HEK293 (cell line): Measurements from ENCODE around the gene TEC.

Source experiments
- CTCF ChIA-PET: fragments of 350-600 bp; formaldehyde crosslinking; extraction: SDS; loops from one replicate; lab custom pipeline; 2021; ENCODE audit warnings: antibody characterized with exemption; lab: Yijun Ruan, JAX
- POLR2A ChIA-PET: fragments of 300-600 bp; formaldehyde crosslinking; extraction: SDS; loops from one replicate; lab custom pipeline; 2020; ENCODE audit warnings: antibody characterized with exemption, inconsistent platforms; lab: Yijun Ruan, JAX
- H3K27ac ChIP-seq: fragments of 200-500 bp; sonication (Bioruptor generic); 2 replicates; pipeline ENCODE4 v1.5.1; 2014; ENCODE audit warnings: low read depth, low read length, control low read depth, inconsistent platforms; ENCODE audit errors: extremely low read depth
- H3K36me3 ChIP-seq, 2 experiments: fragments of 200-500 bp in 1 of 2; sonication (Bioruptor generic) in 1 of 2; 1 replicate in 1 of 2; 2 replicates in 1 of 2; pipeline ENCODE4 v1.5.1; 2014 to 2017; ENCODE audit warnings: inconsistent platforms in 2 of 2, low read length in 2 of 2; ENCODE audit not compliant: control insufficient read depth in 2 of 2, insufficient read depth in 1 of 2
- H3K4me1 ChIP-seq: fragments of 200-500 bp; sonication (Bioruptor generic); 2 replicates; pipeline ENCODE4 v1.5.1; 2014; ENCODE audit warnings: mild to moderate bottlenecking, low read length, inconsistent platforms; ENCODE audit not compliant: control insufficient read depth, insufficient read depth
- H3K4me3 ChIP-seq: 2 replicates; pipeline ENCODE4 v1.5.1; 2011; ENCODE audit warnings: low read depth, mild to moderate bottlenecking, control low read depth, low read length, moderate library complexity
- H3K9me3 ChIP-seq: fragments of 200-500 bp; sonication (Bioruptor generic); 2 replicates; pipeline ENCODE4 v1.5.1; 2014; ENCODE audit warnings: low read depth, low read length, inconsistent platforms; ENCODE audit not compliant: control insufficient read depth, insufficient read depth
- ELK4 ChIP-seq: IDR thresholded peaks from 2 replicates; pipeline ENCODE4 v1.6.1; 2011; ENCODE audit warnings: mild to moderate bottlenecking, low read depth, low read length, borderline replicate concordance
- GLIS1 ChIP-seq: fragments of 450-650 bp; formaldehyde crosslinking; IDR thresholded peaks from 2 replicates; pipeline ENCODE4 v1.5.1; 2016; ENCODE audit warnings: missing biosample characterization, missing genetic modification characterization
- GLIS2 ChIP-seq: fragments of 450-650 bp; formaldehyde crosslinking; IDR thresholded peaks from 2 replicates; pipeline ENCODE4 v1.5.1; 2016; ENCODE audit warnings: missing biosample characterization, missing genetic modification characterization
- HOXC10 ChIP-seq: sonication (generic); formaldehyde crosslinking; IDR thresholded peaks from 2 replicates; pipeline ENCODE4 v1.8.1; 2023; ENCODE audit warnings: mild to moderate bottlenecking, missing genetic modification reagents
- IKZF3 ChIP-seq: fragments of 450-650 bp; IDR thresholded peaks from 2 replicates; pipeline ENCODE4 v1.5.0; 2018; ENCODE audit warnings: missing biosample characterization, mild to moderate bottlenecking, missing genetic modification characterization, moderate library complexity
- KLF1 ChIP-seq: fragments of 450-650 bp; formaldehyde crosslinking; IDR thresholded peaks from 2 replicates; pipeline ENCODE4 v1.5.1; 2016; ENCODE audit warnings: missing biosample characterization, missing genetic modification characterization
- KLF17 ChIP-seq: fragments of 450-650 bp; formaldehyde crosslinking; IDR thresholded peaks from 2 replicates; pipeline ENCODE4 v1.5.1; 2016; ENCODE audit warnings: missing biosample characterization, missing genetic modification characterization
- OSR2 ChIP-seq: fragments of 450-650 bp; formaldehyde crosslinking; IDR thresholded peaks from 2 replicates; pipeline ENCODE4 v1.5.1; 2016; ENCODE audit warnings: missing biosample characterization, missing genetic modification characterization
- SCRT1 ChIP-seq: fragments of 450-650 bp; formaldehyde crosslinking; IDR thresholded peaks from 2 replicates; pipeline ENCODE4 v1.5.1; 2016; ENCODE audit warnings: missing biosample characterization, missing genetic modification characterization, borderline replicate concordance
- SCRT2 ChIP-seq: fragments of 450-650 bp; formaldehyde crosslinking; IDR thresholded peaks from 2 replicates; pipeline ENCODE4 v1.5.1; 2016; ENCODE audit warnings: missing biosample characterization, missing genetic modification characterization
- SP2 ChIP-seq: fragments of 450-650 bp; formaldehyde crosslinking; IDR thresholded peaks from 2 replicates; pipeline ENCODE4 v1.5.1; 2016; ENCODE audit warnings: missing biosample characterization, missing genetic modification characterization
- SP3 ChIP-seq: fragments of 450-650 bp; formaldehyde crosslinking; IDR thresholded peaks from 2 replicates; pipeline ENCODE4 v1.5.1; 2016; ENCODE audit warnings: missing biosample characterization, missing genetic modification characterization
- WT1 ChIP-seq: fragments of 450-650 bp; formaldehyde crosslinking; IDR thresholded peaks from 2 replicates; pipeline ENCODE4 v1.5.1; 2016; ENCODE audit warnings: missing biosample characterization, missing genetic modification characterization
- ZBTB11 ChIP-seq: fragments of 450-650 bp; formaldehyde crosslinking; conservative IDR thresholded peaks from 2 replicates; pipeline ENCODE4 v1.5.1; 2016; ENCODE audit warnings: low read depth, missing biosample characterization, missing genetic modification characterization
- ZEB2 ChIP-seq: fragments of 450-650 bp; formaldehyde crosslinking; IDR thresholded peaks from 2 replicates; pipeline ENCODE4 v1.5.1; 2016; ENCODE audit warnings: missing biosample characterization, missing genetic modification characterization
- ZNF133 ChIP-seq: fragments of 450-650 bp; formaldehyde crosslinking; IDR thresholded peaks from 2 replicates; pipeline ENCODE4 v1.5.1; 2016; ENCODE audit warnings: missing biosample characterization, missing genetic modification characterization
- ZNF16 ChIP-seq: fragments of 450-650 bp; formaldehyde crosslinking; IDR thresholded peaks from 2 replicates; pipeline ENCODE4 v1.5.1; 2016; ENCODE audit warnings: low read depth, missing biosample characterization, missing genetic modification characterization
- ZNF175 ChIP-seq: fragments of 450-650 bp; formaldehyde crosslinking; IDR thresholded peaks from 2 replicates; pipeline ENCODE4 v1.5.1; 2016; ENCODE audit warnings: missing biosample characterization, missing genetic modification characterization
- ZNF202 ChIP-seq: fragments of 450-650 bp; formaldehyde crosslinking; IDR thresholded peaks from 2 replicates; pipeline ENCODE4 v1.5.1; 2016; ENCODE audit warnings: missing biosample characterization, missing genetic modification characterization, borderline replicate concordance
- ZNF280C ChIP-seq: fragments of 450-650 bp; formaldehyde crosslinking; IDR thresholded peaks from 2 replicates; pipeline ENCODE4 v1.5.1; 2016; ENCODE audit warnings: missing biosample characterization, missing genetic modification characterization
- ZNF324 ChIP-seq: fragments of 450-650 bp; formaldehyde crosslinking; IDR thresholded peaks from 2 replicates; pipeline ENCODE4 v1.5.1; 2016; ENCODE audit warnings: missing biosample characterization, missing genetic modification characterization
- ZNF501 ChIP-seq: fragments of 450-650 bp; formaldehyde crosslinking; IDR thresholded peaks from 2 replicates; pipeline ENCODE4 v1.5.1; 2016; ENCODE audit warnings: missing biosample characterization, missing genetic modification characterization
- ZNF624 ChIP-seq: fragments of 450-650 bp; formaldehyde crosslinking; IDR thresholded peaks from 2 replicates; pipeline ENCODE4 v1.5.1; 2017; ENCODE audit warnings: missing biosample characterization, missing genetic modification characterization
- ZNF629 ChIP-seq: fragments of 450-650 bp; formaldehyde crosslinking; IDR thresholded peaks from 2 replicates; pipeline ENCODE4 v1.5.1; 2017; ENCODE audit warnings: missing biosample characterization, missing genetic modification characterization
- ZNF658 ChIP-seq: fragments of 450-650 bp; formaldehyde crosslinking; IDR thresholded peaks from 2 replicates; pipeline ENCODE4; 2016; ENCODE audit warnings: missing biosample characterization, missing genetic modification characterization
- ZSCAN16 ChIP-seq: fragments of 450-650 bp; formaldehyde crosslinking; IDR thresholded peaks from 2 replicates; pipeline ENCODE4 v1.5.1; 2016; ENCODE audit warnings: missing biosample characterization, missing genetic modification characterization

The TEC gene

GRCh38 chr4:48270951-48271473 lies 1.4 kb upstream of the TEC start (continued):
- no peak for TF ChIP-seq ZNF16 (tag by site-specific recombination)

GRCh38 chr4:48270523-48270897 lies 872 bp upstream of the TEC start:
- Histone ChIP-seq H3K4me1 (no peaks in the 10 kb centered on the region), H3K9me3 (no peaks in the 10 kb centered on the region), H3K27ac (no peak overlapping the region; the same call in 1 of the 2 replicates), H3K36me3 (no peaks in the 10 kb centered on the region), H3K4me3 (no peak overlapping the region)
- ChIA-PET POLR2A (no interaction called here), CTCF (no interaction called here)
- TF ChIP-seq ZNF629 (tag by site-specific recombination) = no peak
- no peak for TF ChIP-seq SCRT2
- TF ChIP-seq ZEB2 = no peak
- TF ChIP-seq ELK4 = no peak
- no peak for TF ChIP-seq HOXC10
- no peak for TF ChIP-seq WT1 (tag by site-specific recombination)
- no peak for TF ChIP-seq ZSCAN16 (tag by site-specific recombination)
- no peak for TF ChIP-seq IKZF3 (tag by site-specific recombination)
- TF ChIP-seq ZNF175 = no peak
- TF ChIP-seq KLF17 (tag by site-specific recombination) = no peak
- TF ChIP-seq ZNF324 (tag by site-specific recombination) = no peak
- no peak for TF ChIP-seq ZNF280C (tag by site-specific recombination)
- TF ChIP-seq ZNF624 (tag by site-specific recombination) = no peak
- TF ChIP-seq OSR2 (tag by site-specific recombination) = no peak

GRCh38 chr4:48269861-48270522 lies 354 bp upstream of the TEC start:
- H3K4me1 ChIP-seq = no peaks in the 10 kb centered on the region
- peak overlapping the region; percentile 4; the same call in 1 of the 2 replicates for H3K27ac ChIP-seq
- H3K36me3 ChIP-seq = no peaks in the 10 kb centered on the region
- POLR2A ChIA-PET = no interaction called here
- peak overlapping the region; percentile 80 for H3K4me3 ChIP-seq
- CTCF ChIA-PET = no interaction called here
- no peaks in the 10 kb centered on the region for H3K9me3 ChIP-seq
- TF ChIP-seq SP3 (peak; percentile 65), ZNF202 (tag by site-specific recombination) (no peak), KLF1 (tag by site-specific recombination) (peak; percentile 26; the same call in 1 of the 2 replicates), ZBTB11 (tag by site-specific recombination) (0 out of 2 replicates have a peak, but pooled peaks have one; percentile 29), GLIS2 (tag by site-specific recombination) (peak; percentile 83), SP2 (tag by site-specific recombination) (peak; percentile 72), SCRT1 (tag by site-specific recombination) (peak; percentile 78; the same call in 1 of the 2 replicates), KLF17 (tag by site-specific recombination) (no peak), GLIS1 (tag by site-specific recombination) (peak; percentile 78), ZNF658 (tag by site-specific recombination) (no peak), ZNF133 (tag by site-specific recombination) (no peak), ZNF501 (tag by site-specific recombination) (peak; percentile 23; the same call in 1 of the 2 replicates), WT1 (tag by site-specific recombination) (peak; percentile 10; the same call in 1 of the 2 replicates)
